A549 treated with AZD2906 at 1 μM for 4 hours (cell line): ENCODE data around the gene DUSP3. TPM values are rescaled to one million over a fixed set of nuclear protein-coding genes. Genes with fewer than 3 reads are reported as not detected.

ENCODE experiments used
- total RNA-seq: library from RNA; stranded (reverse); fragments of 200-300 nt; extraction: Qiagen RNA extraction; gene quantifications from 5 replicates; pipeline ENCODE4 v1.2.3, GENCODE V29; 2022

The DUSP3 gene
- 55.7 to 61.7 TPM (median 57.9 TPM) in 5 replicates for total RNA-seq

GRCh38 chr17:43778337-43779144, at the start of gene DUSP3:
Gene DUSP3 (minus strand): TSS chr17:43778977. CDS start chr17:43778924, 53 bp downstream.

GRCh38 chr17:43780135-43780534, 1.4 kb upstream of the DUSP3 start, which contains the start of gene CFAP97D1:
Gene CFAP97D1 (plus strand): TSS chr17:43780435. CDS start chr17:43780463, 28 bp downstream.

GRCh38 chr17:43758497-43759174, 20.1 kb downstream of the DUSP3 start, which contains the start of gene SOST:
Gene SOST (minus strand): TSS chr17:43758791. CDS start chr17:43758741, 50 bp downstream.

Other genes starting within 250 kb of the DUSP3 start
- gene ETV4, start 232.6 kb downstream of the DUSP3 start, total RNA-seq, result 57.6 to 67.4 TPM (median 65.7 TPM) in 5 replicates
- not detected in 5 replicates for gene MEOX1, start 117.1 kb downstream of the DUSP3 start, total RNA-seq
- 0.03 TPM in 1 of 5 replicates, not detected in the others for gene SOST, start 20.2 kb downstream of the DUSP3 start, total RNA-seq
- 0.01 to 0.03 TPM (median 0.02 TPM) in 3 of 5 replicates, not detected in the others for gene CFAP97D1, start 1.5 kb upstream of the DUSP3 start, total RNA-seq
- gene MPP3, start 54.2 kb upstream of the DUSP3 start, total RNA-seq, result 13.9 to 16.7 TPM (median 15.3 TPM) in 5 replicates
- not detected in 5 replicates for gene CD300LG, start 68.2 kb upstream of the DUSP3 start, total RNA-seq
- 1.1 to 1.8 TPM (median 1.4 TPM) in 5 replicates for gene MPP2, start 128.6 kb upstream of the DUSP3 start, total RNA-seq
- gene PPY, start 163.5 kb upstream of the DUSP3 start, total RNA-seq, result 0.34 to 0.43 TPM in 2 of 5 replicates, not detected in the others
- 0.08 TPM in 1 of 5 replicates, not detected in the others for gene PYY, start 175.0 kb upstream of the DUSP3 start, total RNA-seq
- gene NAGS, start 225.6 kb upstream of the DUSP3 start, total RNA-seq, result 1.1 to 1.4 TPM (median 1.2 TPM) in 5 replicates
- gene TMEM101, start 236.0 kb upstream of the DUSP3 start, total RNA-seq, result 26.6 to 32.4 TPM (median 30.7 TPM) in 5 replicates